Liver (tissue), 9 donors: ENCODE measurements around the gene GATAD1. TPM values are rescaled to one million over a fixed set of nuclear protein-coding genes. Genes with fewer than 3 reads are reported as not detected.

Experiments used
- DNase-seq: peaks from one replicate; pipeline ENCODE4 v3.0.0-alpha.2; 2017; ENCODE audit warnings: low spot score
- H3K27ac ChIP-seq, 2 donors: one replicate each; pipeline ENCODE4 v1.7.0; 2013; ENCODE audit warnings: inconsistent platforms in 2 of 2, low read length in 2 of 2, control low read depth in 1 of 2, low read depth in 1 of 2, mild to moderate bottlenecking in 1 of 2
- H3K27me3 ChIP-seq, 4 donors: one replicate each; pipeline versions ENCODE4 v1.6.1 to v1.7.0; 2013; ENCODE audit warnings: low read length in 3 of 4, inconsistent platforms in 1 of 4, mild to moderate bottlenecking in 1 of 4, moderate library complexity in 1 of 4; ENCODE audit not compliant: control insufficient read depth in 4 of 4, insufficient read depth in 4 of 4
- H3K36me3 ChIP-seq, 4 donors: one replicate each; pipeline versions ENCODE4 v1.6.1 to v1.7.0; 2013; ENCODE audit warnings: low read length in 3 of 4, mild to moderate bottlenecking in 3 of 4, low read depth in 1 of 4, moderate library complexity in 1 of 4; ENCODE audit not compliant: control insufficient read depth in 4 of 4, insufficient read depth in 3 of 4
- H3K4me1 ChIP-seq, 4 donors: one replicate each; pipeline versions ENCODE4 v1.6.1 to v1.7.0; 2013; ENCODE audit warnings: low read length in 3 of 4, mild to moderate bottlenecking in 3 of 4, moderate library complexity in 1 of 4; ENCODE audit not compliant: control insufficient read depth in 4 of 4, insufficient read depth in 4 of 4
- H3K4me3 ChIP-seq, 3 donors: one replicate each; pipeline versions ENCODE4 v1.6.1 to v1.7.0; 2013; ENCODE audit warnings: low read length in 3 of 3, control low read depth in 1 of 3, low read depth in 1 of 3, mild to moderate bottlenecking in 1 of 3
- H3K9ac ChIP-seq, 2 donors: one replicate each; pipeline ENCODE4 v1.7.0; 2013; ENCODE audit warnings: low read length in 2 of 2, mild to moderate bottlenecking in 2 of 2, moderate library complexity in 2 of 2, control low read depth in 1 of 2, low read depth in 1 of 2
- H3K9me3 ChIP-seq, 4 donors: one replicate each; pipeline versions ENCODE4 v1.6.1 to v1.7.0; 2013; ENCODE audit warnings: low read length in 3 of 4; ENCODE audit not compliant: control insufficient read depth in 4 of 4
- ATF3 ChIP-seq: IDR thresholded peaks from 2 replicates; pipeline ENCODE4 v1.6.1; 2016; ENCODE audit warnings: antibody characterized with exemption
- CTCF ChIP-seq: fragments of 150-350 bp; IDR thresholded peaks from 2 replicates; pipeline ENCODE4 v1.5.1; 2017; ENCODE audit warnings: improper control_type of control experiment, low read depth, low read length; ENCODE audit not compliant: missing input control
- EGR1 ChIP-seq, 2 donors: IDR thresholded peaks; 2 replicates each; pipeline ENCODE4 v1.6.1; 2016 to 2018; ENCODE audit warnings: antibody characterized with exemption in 2 of 2, low read depth in 2 of 2
- FOXA1 ChIP-seq: IDR thresholded peaks from 2 replicates; pipeline ENCODE4 v1.6.1; 2016; ENCODE audit warnings: antibody characterized with exemption
- FOXA2 ChIP-seq: IDR thresholded peaks from 2 replicates; pipeline ENCODE4 v1.6.1; 2016; ENCODE audit warnings: antibody characterized with exemption
- GABPA ChIP-seq, 2 donors: IDR thresholded peaks in 1 of 2; conservative IDR thresholded peaks in 1 of 2; 2 replicates each; pipeline ENCODE4 v1.6.1; 2016; ENCODE audit warnings: antibody characterized with exemption in 2 of 2, mild to moderate bottlenecking in 1 of 2, moderate library complexity in 1 of 2
- HNF4A ChIP-seq, 2 donors: conservative IDR thresholded peaks; 2 replicates each; pipeline ENCODE4 v1.6.1; 2016; ENCODE audit warnings: antibody characterized with exemption in 2 of 2, mild to moderate bottlenecking in 2 of 2
- HNF4G ChIP-seq: IDR thresholded peaks from 2 replicates; pipeline ENCODE4 v1.6.1; 2016; ENCODE audit warnings: antibody characterized with exemption
- JUND ChIP-seq, 2 donors: IDR thresholded peaks; 2 replicates each; pipeline ENCODE4 v1.6.1; 2016; ENCODE audit warnings: antibody characterized with exemption in 2 of 2
- NR2F2 ChIP-seq: IDR thresholded peaks from 2 replicates; pipeline ENCODE4 v1.6.1; 2016; ENCODE audit warnings: antibody characterized with exemption
- RAD21 ChIP-seq, 2 donors: IDR thresholded peaks; 2 replicates each; pipeline ENCODE4 v1.6.1; 2016; ENCODE audit warnings: antibody characterized with exemption in 2 of 2, mild to moderate bottlenecking in 2 of 2
- RXRA ChIP-seq, 2 donors: IDR thresholded peaks; 2 replicates each; pipeline ENCODE4 v1.6.1; 2017 to 2018; ENCODE audit warnings: antibody characterized with exemption in 2 of 2, mild to moderate bottlenecking in 1 of 2
- SP1 ChIP-seq: IDR thresholded peaks from 2 replicates; pipeline ENCODE4 v1.6.1; 2018; ENCODE audit warnings: antibody characterized with exemption, mild to moderate bottlenecking
- TAF1 ChIP-seq: conservative IDR thresholded peaks from 2 replicates; pipeline ENCODE4 v1.6.1; 2016; ENCODE audit warnings: antibody characterized with exemption, mild to moderate bottlenecking
- YY1 ChIP-seq: IDR thresholded peaks from 2 replicates; pipeline ENCODE4 v1.6.1; 2016; ENCODE audit warnings: antibody characterized with exemption, mild to moderate bottlenecking
- ZBTB33 ChIP-seq: IDR thresholded peaks from 2 replicates; pipeline ENCODE4 v1.6.1; 2016; ENCODE audit warnings: antibody characterized with exemption
- WGBS: extraction: QIAGEN DNeasy Blood & Tissue Kit; methylation state at CpG from one replicate; pipeline ENCODE4 v1.1.7; 2013; 5-methylcytosine and 5-hydroxymethylcytosine counted together
- polyA plus RNA-seq, 2 donors: library from polyadenylated mRNA; stranded (reverse) in 1 of 2; unstranded in 1 of 2; fragments of 200-250 nt in 1 of 2; fragments of >200 nt in 1 of 2; fragmentation: Nextera tagmentation in 1 of 2; extraction: Ambion mirVana in 1 of 2; gene quantifications; one replicate each; pipeline versions ENCODE4 v1.2.1 to v1.2.3, GENCODE V29; 2013 to 2015
- total RNA-seq, 2 donors: library from RNA; depleted of rRNA; stranded (reverse); fragments of >200 nt; gene quantifications; one replicate each; pipeline ENCODE4 v1.2.3, GENCODE V29; 2014
- TF ChIP-seq, protein P1 (sequence below): IDR thresholded peaks from 2 replicates; pipeline ENCODE4 v1.6.1; 2016; ENCODE audit warnings: antibody characterized with exemption
- donor health status: healthy.
- donor health status: healthy.
- donor health status: healthy.
- donor health status: healthy.
- donor health status: healthy.

GATAD1 gene
- total and polyA plus RNA-seq, 4 donors = 7.8 to 22.8 (median 10.8) TPM

- H3K9me3 ChIP-seq = no peaks in the 10 kb centered on the region
- DNase-seq = no peak
- H3K4me1 ChIP-seq = no peaks in the 10 kb centered on the region
- no peaks in the 10 kb centered on the region for H3K27me3 ChIP-seq
- no peak for TF ChIP-seq ATF3
- TF ChIP-seq RXRA (IDR thresholded peaks at IDR 0.05) = no peak
- TF ChIP-seq ZBTB33 = no peak
- TF ChIP-seq SP1 = no peak
- no peak for TF ChIP-seq EGR1 (IDR thresholded peaks at IDR 0.05; ENCODE audit: low read depth in 2 of 2)
- TF ChIP-seq HNF4G = no peak
- TF ChIP-seq GABPA (IDR thresholded peaks at IDR 0.05 in 1 of 2, conservative IDR thresholded peaks at IDR 0.05 in 1 of 2) = no peak
- TF ChIP-seq FOXA2 = no peak
- TF ChIP-seq JUND (IDR thresholded peaks at IDR 0.05) = no peak
- TF ChIP-seq NR2F2 = no peak
- TF ChIP-seq HNF4A (conservative IDR thresholded peaks at IDR 0.05) = no peak
- TF ChIP-seq, protein P1, sequence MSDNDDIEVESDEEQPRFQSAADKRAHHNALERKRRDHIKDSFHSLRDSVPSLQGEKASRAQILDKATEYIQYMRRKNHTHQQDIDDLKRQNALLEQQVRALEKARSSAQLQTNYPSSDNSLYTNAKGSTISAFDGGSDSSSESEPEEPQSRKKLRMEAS = no peak
- no peak for TF ChIP-seq RAD21 (IDR thresholded peaks at IDR 0.05)
- TF ChIP-seq YY1 = no peak
- no peak for TF ChIP-seq CTCF
- TF ChIP-seq FOXA1 = no peak
- H3K9ac ChIP-seq = no peak overlapping the region
- H3K27ac ChIP-seq = no peak overlapping the region
- H3K36me3 ChIP-seq = peaks cover 7 to 36% (median 28%) of the 10 kb centered on the region in 4 donors
- no peak overlapping the region for H3K4me3 ChIP-seq
Measured at GRCh38 chr7:92487804-92488203, 40.5 kb downstream of the GATAD1 start.

GRCh38 chr7:92489634-92490033, 42.4 kb downstream of the GATAD1 start:
- no peak overlapping the region for H3K27ac ChIP-seq
- peaks cover 7 to 48% (median 38%) of the 10 kb centered on the region in 4 donors for H3K36me3 ChIP-seq
- H3K9ac ChIP-seq = no peak overlapping the region
- TF ChIP-seq ZBTB33 (no peak), TAF1 (no peak), NR2F2 (no peak), HNF4G (no peak), FOXA2 (no peak), EGR1 (IDR thresholded peaks at IDR 0.05; ENCODE audit: low read depth in 2 of 2) (no peak), HNF4A (conservative IDR thresholded peaks at IDR 0.05) (no peak), RAD21 (IDR thresholded peaks at IDR 0.05) (no peak)
- no peak overlapping the region for H3K4me3 ChIP-seq
- no peaks in the 10 kb centered on the region for H3K27me3 ChIP-seq
- no peaks in the 10 kb centered on the region for H3K4me1 ChIP-seq
- 61% methylated on average over 1 of the region's 1 CpG for WGBS
- DNase-seq = no peak
- no peaks in the 10 kb centered on the region for H3K9me3 ChIP-seq
